Right kidney (tissue), 1 donor: ENCODE data around the gene SMOC1.

Source experiments
- DNase-seq: peaks from one replicate; pipeline ENCODE4 v3.0.0-alpha.2; 2016

The SMOC1 gene

DNA sequence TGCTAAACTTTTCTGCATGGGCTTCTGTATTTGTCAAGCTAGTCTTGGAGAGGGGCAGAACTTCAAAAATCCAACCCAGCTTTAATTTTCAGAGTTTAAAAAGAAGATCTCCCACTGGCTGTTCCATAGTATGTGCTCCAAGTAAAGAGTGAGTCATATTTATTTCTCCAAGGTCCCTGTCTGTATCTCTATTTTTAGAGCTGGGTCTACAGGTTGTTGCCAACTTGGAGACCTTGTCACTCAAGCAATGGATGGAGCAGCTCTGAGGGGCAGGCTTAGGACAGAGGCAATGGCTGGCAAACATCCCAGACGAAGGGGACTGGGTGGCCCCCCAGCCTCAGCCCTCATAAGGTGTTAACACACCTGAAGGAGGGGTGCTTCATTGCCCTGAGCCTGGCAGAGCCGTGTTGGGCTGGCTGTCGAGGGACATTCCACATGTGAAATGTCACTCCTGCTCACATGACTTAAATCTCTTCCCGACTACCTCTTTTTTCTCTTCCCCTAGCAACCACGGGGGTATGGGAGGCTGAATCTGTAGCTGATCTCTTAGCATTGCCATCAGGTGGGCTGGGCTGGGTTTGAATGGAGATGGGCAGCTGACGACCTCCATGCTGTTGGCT is 103.1 kb downstream of the SMOC1 start:
- no peak for DNase-seq

DNA sequence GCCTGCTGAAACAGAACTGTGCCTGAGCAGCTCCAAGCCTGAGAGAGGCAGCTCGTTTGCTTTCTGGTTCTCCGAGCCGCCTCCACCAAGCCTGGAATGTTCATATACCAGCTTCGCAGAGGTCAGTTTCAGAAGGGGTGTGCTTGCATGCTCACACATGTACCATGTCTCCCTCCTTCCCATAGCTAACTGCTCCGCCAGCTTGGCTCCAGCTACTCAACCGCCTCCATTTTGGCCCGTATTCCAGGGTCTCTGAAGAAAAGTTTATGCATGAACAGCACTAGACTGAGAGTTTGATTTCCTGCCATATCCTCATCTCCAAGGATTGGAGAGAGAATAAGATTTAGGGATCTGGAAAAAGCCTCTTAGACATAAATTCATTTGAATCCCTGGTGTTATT is 103.7 kb downstream of the SMOC1 start:
- DNase-seq: no peak

DNA sequence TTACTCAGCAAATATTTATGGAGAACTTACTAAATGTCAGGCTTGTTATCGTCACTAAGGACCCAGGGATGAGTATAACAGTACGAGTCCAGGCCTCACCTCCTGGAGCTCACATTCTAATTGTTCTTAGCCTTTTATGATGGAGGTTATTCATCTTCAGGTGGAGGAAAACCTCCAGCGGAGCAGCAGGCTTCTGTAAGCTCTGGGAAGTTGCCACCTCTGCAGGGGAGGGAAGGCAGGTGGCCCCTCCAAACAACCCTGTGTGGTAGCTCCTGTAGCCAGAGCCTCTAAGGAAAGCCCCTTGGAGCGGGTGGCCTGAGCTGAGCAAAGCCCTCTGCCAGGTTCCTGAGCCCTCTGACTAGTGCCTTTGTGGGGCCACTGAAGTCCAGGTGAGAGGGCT is 104.1 kb downstream of the SMOC1 start:
- no peak for DNase-seq

DNA sequence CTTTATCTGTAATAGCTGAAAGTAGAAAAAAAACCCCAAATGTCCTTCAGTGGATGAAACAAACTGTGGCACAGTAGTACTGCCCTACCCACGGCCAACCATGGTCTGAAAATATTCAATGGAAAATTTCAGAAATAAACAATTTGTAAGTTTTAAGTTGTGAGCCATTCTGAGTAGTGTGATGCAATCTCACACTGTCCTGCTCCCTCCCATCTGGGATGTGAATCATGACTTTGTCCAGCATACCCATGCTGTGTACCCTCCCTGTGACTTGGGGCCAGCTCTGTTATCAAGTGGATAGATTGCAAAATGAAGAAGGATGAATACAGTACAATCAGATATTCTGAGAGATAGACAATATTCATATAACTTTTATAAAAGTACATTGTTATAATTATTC is 106.2 kb downstream of the SMOC1 start:
- no peak for DNase-seq

DNA sequence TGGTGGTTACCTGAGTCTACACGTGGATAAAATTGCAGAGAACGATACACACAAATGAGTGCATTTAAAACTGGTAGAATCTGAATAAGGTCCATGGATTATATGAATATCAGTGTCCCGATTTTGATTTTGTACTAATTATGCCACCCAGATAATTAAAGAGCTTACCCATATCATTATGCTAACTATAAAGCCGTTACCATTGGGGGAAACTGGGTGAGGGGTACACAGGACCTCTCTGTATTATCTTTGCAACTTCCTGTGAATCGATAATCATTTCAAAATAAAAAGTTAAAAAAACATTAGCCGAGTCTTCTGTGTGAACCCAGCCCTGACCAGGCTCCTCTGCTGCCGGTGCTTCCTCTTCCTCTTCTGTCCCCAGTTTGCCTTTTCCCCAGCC is 107.1 kb downstream of the SMOC1 start:
- no peak for DNase-seq

DNA sequence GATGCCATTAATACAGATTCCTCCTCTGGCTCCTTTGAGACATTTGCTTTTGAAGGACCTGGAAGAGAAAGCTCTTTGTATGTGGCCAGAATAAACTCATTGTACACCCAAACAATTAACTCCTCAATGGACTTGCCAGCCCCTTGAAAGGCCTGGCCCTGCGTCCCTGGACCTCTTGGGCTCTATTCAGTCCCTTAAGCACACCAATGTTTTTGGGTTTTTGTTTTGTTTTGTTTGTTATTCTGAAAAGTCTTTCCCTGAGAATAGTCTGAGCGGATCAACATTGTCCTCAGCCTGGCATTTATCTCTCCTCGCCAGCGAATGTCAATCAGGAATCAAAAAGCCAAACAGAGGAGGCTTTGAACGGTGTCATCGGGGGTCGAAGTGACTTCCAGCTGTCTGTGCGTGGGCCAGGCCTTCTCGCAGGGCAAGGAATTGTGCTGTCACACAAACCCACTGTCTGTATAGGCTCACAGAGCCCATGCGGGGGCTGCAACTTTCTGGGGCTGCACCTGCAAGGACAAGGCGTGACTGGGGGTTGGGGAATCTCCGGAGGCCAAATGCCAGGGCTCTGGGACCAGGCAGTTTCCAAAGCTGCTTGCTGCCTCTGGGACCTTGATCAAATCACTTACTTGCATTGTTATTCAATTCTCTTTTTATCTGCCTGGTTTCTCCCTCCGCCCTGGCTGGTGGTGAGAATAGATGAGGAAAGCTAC is 108.3 kb downstream of the SMOC1 start:
- no peak for DNase-seq

DNA sequence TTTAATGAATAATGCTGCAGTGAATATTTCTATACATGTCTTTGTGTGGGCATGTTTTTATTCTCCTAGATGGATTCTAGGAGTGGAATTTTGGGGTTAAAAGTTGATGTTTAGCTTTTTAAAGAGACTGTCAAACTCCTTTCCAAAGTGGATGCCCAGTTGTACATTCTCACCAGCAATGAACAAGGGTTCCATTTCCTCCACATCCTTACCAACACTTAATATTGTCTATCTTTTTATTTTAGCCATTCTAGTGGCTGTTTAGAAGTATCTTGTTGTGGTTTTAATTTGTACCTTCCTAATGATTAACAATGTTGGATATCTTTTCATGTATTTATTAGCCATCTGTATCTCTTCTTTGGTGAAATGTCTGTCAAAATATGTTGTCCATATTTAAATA is 109.8 kb downstream of the SMOC1 start:
- no peak for DNase-seq

DNA sequence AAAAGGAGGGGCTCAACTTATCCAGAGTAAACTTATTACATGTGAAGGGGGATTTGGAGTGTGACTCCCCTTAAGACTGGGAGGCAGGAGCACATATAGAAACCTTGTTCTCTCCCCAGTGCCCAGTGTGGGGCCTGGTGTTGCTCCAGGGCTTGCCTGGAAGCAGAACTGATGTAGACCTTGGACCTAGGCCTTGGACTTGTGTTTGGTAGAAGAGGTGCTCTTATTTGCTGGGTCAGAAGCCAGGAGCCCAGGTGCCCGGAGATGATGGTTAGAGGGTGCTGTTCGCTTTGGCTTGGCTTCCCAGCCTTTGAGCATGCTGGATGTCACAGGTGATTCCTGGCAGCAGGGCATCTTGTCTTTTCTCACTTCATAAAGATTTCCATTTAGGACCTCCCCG is 110.4 kb downstream of the SMOC1 start:
- DNase-seq: no peak

DNA sequence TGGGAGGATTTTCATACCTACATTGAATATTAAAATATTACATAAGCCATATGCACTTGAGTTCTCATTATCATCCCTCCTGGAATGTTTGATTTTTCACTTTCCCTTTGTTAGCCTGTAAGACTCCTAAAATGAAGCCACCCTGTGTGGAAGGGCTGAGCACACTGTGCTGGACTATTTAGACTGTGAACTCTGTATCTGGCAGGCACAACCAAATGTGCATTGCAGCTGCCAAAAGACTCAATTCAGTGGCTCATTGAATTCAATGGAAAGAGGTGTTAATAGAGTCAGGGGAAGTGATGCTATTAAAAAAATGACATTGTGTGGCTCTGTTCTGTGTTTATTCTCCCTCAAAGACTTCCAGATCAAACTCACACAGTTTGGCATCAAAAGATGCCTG is 111.1 kb downstream of the SMOC1 start:
- no peak for DNase-seq

DNA sequence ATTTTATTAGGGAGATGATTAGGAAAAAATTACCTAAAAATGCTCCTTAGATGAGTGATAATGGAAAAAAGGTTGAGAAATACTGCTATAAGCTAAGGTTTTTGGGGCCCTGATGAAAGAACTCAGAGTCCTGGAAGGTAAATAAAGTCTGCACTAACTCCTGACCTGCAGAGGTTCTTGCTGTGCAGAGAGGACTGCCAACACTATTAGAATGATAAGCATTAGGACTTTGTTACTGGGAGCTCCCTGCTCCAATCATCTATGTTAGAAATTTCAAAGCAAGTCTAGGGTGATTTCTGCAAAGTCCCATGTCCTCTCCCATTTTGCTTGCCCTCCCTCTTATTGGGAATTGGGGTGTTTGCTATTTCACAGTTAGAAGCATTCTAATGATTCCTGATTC is 112.2 kb downstream of the SMOC1 start:
- DNase-seq: no peak

DNA sequence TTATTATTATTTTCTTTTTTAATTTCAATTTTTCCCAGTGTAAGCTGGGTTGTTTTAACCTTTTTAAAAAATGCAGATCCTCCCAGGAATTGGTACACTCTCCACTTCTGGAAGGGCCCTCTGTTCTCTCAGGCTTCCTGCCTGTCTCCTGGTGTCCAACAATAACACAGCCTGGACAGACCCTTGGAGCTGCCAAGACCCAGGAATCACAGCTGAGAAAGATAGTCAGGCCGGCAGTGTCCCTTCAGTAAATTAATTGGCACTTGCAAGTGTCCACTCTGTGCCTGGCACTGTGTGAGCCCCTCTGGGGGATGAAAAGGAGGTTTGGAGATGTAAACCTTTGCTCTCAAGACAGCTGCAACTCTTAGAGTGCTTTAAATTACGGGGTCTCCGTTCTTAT is 113.3 kb downstream of the SMOC1 start:
- DNase-seq: no peak

DNA sequence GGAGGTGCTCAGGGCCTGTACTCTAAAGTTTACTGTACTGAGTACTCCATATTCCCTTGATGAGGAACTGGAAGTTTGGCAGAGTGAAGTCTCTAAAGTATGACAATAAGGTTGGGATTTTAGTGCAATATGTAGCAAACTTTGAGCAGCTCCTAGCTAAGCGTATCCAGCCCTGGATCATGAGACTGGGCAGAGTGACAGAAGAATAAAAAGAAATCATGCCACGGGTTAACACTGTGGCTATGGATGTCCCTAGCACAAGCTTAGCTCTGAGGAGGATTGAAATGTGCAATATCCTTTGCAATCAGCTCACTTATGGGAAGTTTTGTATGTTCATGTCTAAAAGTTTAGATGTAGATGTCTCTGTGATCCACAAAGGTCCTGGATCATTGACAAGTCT is 114.1 kb downstream of the SMOC1 start:
- no peak for DNase-seq

DNA sequence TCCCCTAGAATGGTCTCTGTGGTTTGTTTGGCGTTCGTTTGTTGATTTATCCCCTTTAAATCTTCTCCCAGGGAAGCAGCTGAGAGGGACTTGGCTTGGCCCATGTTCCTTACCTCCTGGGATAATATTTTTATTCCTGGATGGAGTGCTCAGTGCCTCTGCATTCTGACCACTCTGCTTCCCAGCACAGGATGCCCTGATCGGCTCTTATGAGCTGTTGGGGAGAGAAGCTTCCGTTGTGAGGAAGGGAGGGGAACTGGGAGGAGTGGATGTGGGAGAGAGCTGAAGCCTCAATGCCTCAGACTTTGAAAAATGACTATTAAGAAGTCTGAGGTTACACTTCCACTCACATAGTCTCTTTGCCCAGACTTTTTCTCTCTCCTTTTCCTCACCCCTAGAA is 114.8 kb downstream of the SMOC1 start:
- DNase-seq: no peak

DNA sequence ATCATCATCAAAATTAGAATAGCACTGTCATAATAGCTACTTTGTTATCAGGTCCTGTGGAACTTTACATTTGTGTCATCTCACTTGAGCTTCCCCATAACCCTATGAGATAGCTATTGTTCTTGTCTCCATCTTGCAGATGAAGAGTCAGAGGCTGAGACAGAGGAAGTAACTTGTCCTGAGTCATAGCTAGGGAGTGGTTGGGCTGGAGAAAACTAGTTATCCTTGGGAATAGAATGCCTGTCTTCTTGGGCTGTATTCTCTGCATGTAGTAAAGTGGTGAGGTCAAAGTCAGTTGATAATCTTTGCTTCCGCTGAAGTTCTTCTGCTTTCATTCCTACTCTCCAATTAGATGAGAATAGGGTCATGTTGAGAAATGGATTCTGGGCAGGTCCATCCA is 117.0 kb downstream of the SMOC1 start:
- DNase-seq: no peak

DNA sequence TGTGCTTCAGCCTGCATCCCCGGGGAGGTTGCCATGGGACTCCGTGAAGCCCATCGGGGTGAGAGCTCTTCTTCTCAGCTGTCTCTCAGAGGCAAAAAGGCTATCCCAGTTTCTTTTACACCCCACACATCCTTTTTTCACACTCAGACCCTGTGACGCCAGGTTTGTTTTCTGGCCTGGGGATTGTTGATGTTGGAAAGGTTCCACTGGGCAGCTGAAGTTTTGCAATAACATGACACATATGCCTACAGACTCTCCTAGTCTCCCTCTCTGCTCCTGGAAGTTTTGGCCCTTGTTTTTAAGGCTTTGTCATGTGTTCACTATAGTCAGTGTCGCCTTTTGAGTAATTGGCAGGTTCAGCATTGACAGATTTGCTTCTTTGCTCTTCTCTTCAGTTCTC is 118.6 kb downstream of the SMOC1 start:
- DNase-seq: no peak

DNA sequence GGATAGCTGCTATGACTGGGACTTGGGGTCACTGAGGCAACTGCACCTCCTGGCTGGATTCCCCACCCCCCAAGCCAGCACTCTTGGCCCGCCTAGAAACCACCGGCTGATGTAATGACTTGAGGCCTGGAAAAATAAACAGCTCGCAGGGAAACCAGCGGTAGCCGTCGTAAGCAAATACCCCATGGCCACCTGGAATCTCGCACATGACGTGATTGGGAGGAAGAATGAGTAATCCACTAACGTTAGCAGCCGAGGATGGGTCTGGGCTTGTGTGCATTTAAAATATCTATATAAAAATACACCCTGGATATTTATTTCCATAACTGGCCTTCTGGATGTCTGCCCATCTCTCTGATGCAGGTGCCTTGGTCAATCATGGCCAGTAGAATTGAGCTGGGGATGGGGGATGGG is 120.1 kb downstream of the SMOC1 start:
- no peak for DNase-seq

DNA sequence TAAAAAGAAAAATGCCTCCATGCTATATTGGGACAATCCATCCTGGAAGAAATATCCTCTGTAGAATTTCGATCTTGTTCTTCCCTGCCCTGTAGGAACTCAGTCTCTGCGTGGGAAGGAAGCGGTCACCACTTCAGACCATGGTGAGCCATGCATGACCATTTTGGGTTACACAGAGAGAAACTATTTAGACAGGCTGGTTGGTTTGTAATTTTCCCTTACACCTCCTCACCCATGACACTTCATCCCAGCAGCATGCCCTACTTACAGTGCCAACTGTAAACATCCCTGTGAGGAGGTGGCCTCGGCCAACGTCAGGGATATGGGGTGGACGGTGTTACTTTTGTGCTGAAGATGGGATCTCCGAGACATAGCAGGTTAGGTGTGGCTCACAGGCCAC is 121.4 kb downstream of the SMOC1 start:
- no peak for DNase-seq

DNA sequence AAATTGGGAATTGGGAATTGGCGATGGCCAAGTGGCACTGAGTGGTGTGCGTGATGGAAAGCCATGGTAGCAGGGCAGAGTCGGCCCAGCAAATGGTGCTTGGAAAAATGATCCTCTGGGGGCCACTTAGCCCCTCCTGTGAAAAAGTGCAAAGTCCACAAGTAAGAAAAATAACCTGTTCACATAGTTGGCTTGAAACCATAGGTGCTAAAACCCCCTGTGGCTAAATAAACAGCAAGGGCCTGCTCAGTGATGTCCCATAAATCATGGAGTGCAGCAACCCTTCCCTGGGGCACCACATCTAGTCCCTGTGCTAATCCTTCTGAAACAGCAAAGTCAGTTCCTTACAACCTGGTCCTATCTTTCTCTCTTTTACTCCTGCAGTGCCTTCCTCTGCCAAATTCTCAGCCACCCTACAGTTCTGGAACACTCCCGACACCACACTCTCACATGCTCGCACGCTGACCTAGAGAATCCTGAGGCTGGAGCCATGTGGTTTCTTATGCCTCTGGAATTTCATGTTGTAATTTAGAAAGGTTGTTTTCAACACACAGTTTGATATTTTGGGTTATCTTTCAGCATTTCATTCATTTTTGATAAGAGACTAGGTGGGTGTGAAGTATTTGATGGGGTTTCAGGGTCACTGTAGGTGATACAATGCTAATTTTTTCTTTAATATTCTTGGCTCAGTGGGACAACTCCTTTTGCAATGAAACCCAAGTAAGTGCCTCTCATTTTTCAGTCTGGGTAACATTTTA is 123.6 kb downstream of the SMOC1 start:
- DNase-seq: no peak

DNA sequence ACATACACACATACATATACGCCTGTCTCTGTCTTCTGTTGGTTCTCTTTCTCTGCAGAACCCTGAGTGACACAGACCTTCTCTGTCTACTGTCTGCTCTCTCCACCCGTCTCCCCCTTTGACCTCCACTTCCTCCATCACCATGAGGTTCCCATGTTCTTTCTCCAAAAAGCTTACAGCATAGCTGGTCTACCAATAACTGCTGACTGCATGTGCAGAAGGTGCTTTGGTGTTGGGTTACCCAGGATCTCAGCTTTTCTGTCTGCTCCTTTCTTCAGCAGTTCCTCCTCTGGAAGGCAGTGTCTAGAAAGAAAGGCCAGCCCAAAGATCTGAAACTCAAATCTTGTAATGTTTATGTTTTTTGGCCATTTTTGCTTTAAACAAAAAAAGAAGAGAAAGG is 125.6 kb downstream of the SMOC1 start:
- DNase-seq: no peak

DNA sequence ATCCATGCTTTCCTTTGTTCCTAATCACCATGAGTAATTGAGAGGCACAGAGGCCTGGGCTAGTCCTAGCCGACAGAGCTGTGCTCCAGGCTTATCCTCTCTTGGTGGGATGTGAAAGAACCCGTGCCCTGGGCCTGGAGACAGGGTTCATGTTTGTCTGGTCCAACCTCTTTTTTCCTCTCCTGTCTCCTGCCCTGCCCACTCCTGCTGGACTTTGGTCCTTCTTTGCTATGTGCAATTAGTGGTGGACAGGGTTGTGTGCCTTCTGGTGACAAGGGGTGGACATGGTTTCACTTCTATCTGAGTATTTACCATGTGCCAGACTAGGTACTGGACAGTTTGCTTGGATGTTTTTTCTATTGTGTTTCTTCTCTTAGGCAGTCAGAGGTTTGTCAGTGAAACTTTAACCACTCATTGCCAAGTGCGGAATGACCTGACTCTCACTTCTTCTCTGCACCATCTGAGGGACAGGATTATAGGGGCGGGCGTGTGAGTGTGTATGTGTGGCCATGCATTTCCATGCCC is 126.1 kb downstream of the SMOC1 start:
- DNase-seq: no peak

DNA sequence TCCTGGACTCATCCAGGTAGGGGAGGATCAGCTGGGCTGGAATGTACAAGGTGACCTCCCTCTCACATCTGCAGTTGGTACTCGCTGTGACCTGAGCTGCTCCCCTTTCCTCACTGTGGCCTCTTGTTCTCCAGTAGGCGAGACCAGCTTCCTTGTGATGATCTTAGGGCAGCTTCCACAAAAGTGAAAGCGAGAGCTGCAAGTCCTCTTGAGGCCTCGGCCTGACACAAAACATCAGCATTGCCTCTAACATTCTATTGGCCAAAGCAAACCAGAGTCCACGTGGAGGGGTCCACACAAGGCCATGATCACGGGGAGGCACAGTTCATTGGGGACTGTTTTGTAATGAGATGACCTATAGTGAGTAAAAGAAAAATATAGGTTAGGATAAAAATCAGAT is 127.5 kb downstream of the SMOC1 start:
- DNase-seq: no peak

DNA sequence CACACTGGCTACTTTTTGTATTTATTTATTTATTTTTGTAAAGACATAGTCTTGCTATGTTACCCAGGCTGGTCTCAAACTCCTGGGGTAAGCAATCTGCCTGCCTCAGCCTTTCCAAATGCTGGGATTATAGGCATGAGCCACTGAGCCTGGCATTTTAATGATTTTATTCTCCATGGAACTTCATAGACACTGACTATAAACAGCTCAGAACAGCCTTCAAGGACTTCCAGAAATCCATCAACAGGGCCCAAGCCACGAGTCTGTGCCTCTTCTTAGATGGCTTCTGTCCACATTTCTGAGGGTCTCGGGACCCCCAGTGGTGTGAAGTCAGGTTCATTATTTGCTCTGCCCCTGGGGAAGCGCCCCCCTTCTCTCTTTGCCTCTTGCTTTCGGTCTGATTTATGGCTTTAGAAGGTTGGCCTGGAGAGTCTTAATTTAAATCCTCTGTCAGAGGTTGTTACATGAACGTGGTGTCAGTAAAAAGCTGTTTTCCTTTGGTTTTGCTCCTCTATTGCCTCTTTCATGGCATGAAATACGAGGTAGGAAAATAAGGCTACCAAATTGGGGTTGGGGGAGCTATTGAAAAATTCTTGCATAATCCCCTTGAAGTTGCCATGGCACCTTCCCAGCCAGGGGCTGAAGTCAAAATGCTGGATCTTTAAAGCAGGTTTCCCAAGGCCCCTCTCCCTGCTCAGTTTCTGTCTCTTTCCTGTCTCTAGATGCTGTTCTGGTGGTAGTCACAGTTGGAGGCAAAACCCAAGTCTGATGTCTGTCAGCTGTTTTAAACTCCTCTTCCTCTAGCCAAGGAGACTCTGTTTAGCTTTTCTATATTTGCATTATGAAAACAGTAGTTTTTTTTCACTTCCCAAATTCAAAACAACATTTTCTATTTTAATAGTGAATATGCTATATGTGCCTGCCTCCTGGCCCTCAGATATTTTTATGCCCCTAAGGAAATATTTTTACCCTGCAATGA is 129.4 kb downstream of the SMOC1 start:
- peak; percentile 25 for DNase-seq
